Activated naive CD4-positive, alpha-beta T cell treated with anti-CD3 and anti-CD28 coated beads for 36 hours (primary cell): ENCODE measurements around the gene PNRC1. TPM values are rescaled to one million over a fixed set of nuclear protein-coding genes. Genes with fewer than 3 reads are reported as not detected.

Source experiments
- CTCF ChIA-PET: fragments of 350-600 bp; sonication (Branson Sonifier 250); formaldehyde crosslinking; loops from one replicate; lab custom pipeline; 2021; ENCODE audit warnings: antibody characterized with exemption; lab: Charles Lee
- DNase-seq: peaks from one replicate; pipeline ENCODE4 v3.0.0-alpha.2; 2020
- H3K27ac Mint-ChIP-seq: one replicate; pipeline ENCODE4 v1.8.0; 2021; ENCODE audit warnings: mild to moderate bottlenecking, mixed read lengths
- H3K27me3 Mint-ChIP-seq: one replicate; pipeline ENCODE4 v1.8.0; 2021; ENCODE audit warnings: low read depth, mixed read lengths
- H3K36me3 Mint-ChIP-seq: one replicate; pipeline ENCODE4 v1.8.0; 2021; ENCODE audit warnings: low read depth, mixed read lengths
- H3K4me1 Mint-ChIP-seq: one replicate; pipeline ENCODE4 v1.8.0; 2021; ENCODE audit warnings: low read depth, mixed read lengths
- H3K4me3 Mint-ChIP-seq: one replicate; pipeline ENCODE4 v1.8.0; 2021; ENCODE audit warnings: mild to moderate bottlenecking, moderate library complexity, mixed read lengths
- H3K9me3 Mint-ChIP-seq: one replicate; pipeline ENCODE4 v1.8.0; 2021; ENCODE audit warnings: mixed read lengths
- intact Hi-C: fragments of 100-400 bp; cut with micrococcal nuclease; formaldehyde crosslinking; loops from one replicate; pipeline ENCODE4 v1.15.1; 2023
- total RNA-seq, 2 experiments: library from RNA; stranded (reverse); gene quantifications; one replicate each; pipeline ENCODE4 v1.2.3, GENCODE V29; 2021

PNRC1 gene
- total RNA-seq, 2 experiments from 2014 or later, result 110 to 111 TPM

GRCh38 chr6:89082486-89082891, 1.9 kb downstream of the PNRC1 start:
- Mint-ChIP-seq H3K9me3 (no peaks in the 10 kb centered on the region), H3K27me3 (no peaks in the 10 kb centered on the region), H3K4me3 (peak overlapping the region; percentile 85), H3K36me3 (peaks cover 37% of the 10 kb centered on the region), H3K27ac (peak overlapping the region; percentile 92), H3K4me1 (peaks cover 37% of the 10 kb centered on the region)
- intact Hi-C loops, result loop anchor here (10.0 kb wide), 4 partner anchors 1202 to 1758 kb away; partner anchors contain the start of genes GJB7 and SMIM8
- CTCF ChIA-PET, result interaction anchor here (0.8 kb wide), 2 partner anchors 61 to 100 kb away, joined by 3 to 4 read pairs; no protein-coding TSS in a partner anchor
- DNase-seq, result peak; percentile 29

GRCh38 chr6:89084542-89084941, 4.0 kb downstream of the PNRC1 start:
- Mint-ChIP-seq H3K27ac (peak overlapping the region; percentile 11), H3K9me3 (no peaks in the 10 kb centered on the region), H3K36me3 (peaks cover 37% of the 10 kb centered on the region), H3K4me3 (peak overlapping the region; percentile 4), H3K27me3 (no peaks in the 10 kb centered on the region), H3K4me1 (peaks cover 33% of the 10 kb centered on the region)
- no peak for DNase-seq
- intact Hi-C loops, result loop anchor here (10.0 kb wide), 4 partner anchors 1200 to 1760 kb away; partner anchors contain the start of genes GJB7 and SMIM8
- CTCF ChIA-PET, result interaction anchor here (1.0 to 1.5 kb wide), 3 partner anchors 8 to 101 kb away, joined by 3 to 7 read pairs (median 3); no protein-coding TSS in a partner anchor

- CTCF ChIA-PET, result interaction anchor here (1.0 to 1.5 kb wide), 4 partner anchors 8 to 102 kb away, joined by 3 to 7 read pairs (median 4); partner anchors contain the start of gene PM20D2
- intact Hi-C loops, result loop anchor here (10.0 kb wide), 4 partner anchors 1200 to 1760 kb away; partner anchors contain the start of genes GJB7 and SMIM8
- Mint-ChIP-seq H3K27me3 (no peaks in the 10 kb centered on the region), H3K27ac (peak overlapping the region; percentile 11), H3K9me3 (no peaks in the 10 kb centered on the region), H3K4me1 (peaks cover 33% of the 10 kb centered on the region), H3K36me3 (peaks cover 37% of the 10 kb centered on the region), H3K4me3 (peak overlapping the region; percentile 4)
- DNase-seq, result no peak
Observed at GRCh38 chr6:89084954-89085353, 4.4 kb downstream of the PNRC1 start.

GRCh38 chr6:89085409-89086205, 5.1 kb downstream of the PNRC1 start:
- DNase-seq, result no peak
- no peak overlapping the region for H3K4me3 Mint-ChIP-seq
- H3K36me3 Mint-ChIP-seq, result peaks cover 37% of the 10 kb centered on the region
- H3K27me3 Mint-ChIP-seq, result no peaks in the 10 kb centered on the region
- H3K27ac Mint-ChIP-seq, result peak overlapping the region; percentile 4
- CTCF ChIA-PET, result interaction anchor here (1.0 to 1.5 kb wide), 5 partner anchors 7 to 102 kb away, joined by 3 to 7 read pairs (median 3); partner anchors contain the start of gene PM20D2
- intact Hi-C loops, result loop anchor here (10.0 kb wide), 4 partner anchors 1199 to 1761 kb away; partner anchors contain the start of genes GJB7 and SMIM8
- no peaks in the 10 kb centered on the region for H3K9me3 Mint-ChIP-seq
- H3K4me1 Mint-ChIP-seq, result peaks cover 33% of the 10 kb centered on the region

- Mint-ChIP-seq H3K36me3 (peaks cover 27% of the 10 kb centered on the region), H3K4me1 (peaks cover 35% of the 10 kb centered on the region), H3K27ac (no peak overlapping the region), H3K4me3 (no peak overlapping the region), H3K9me3 (no peaks in the 10 kb centered on the region), H3K27me3 (no peaks in the 10 kb centered on the region)
- DNase-seq, result no peak
- CTCF ChIA-PET, result no interaction called here
- intact Hi-C loops, result loop anchor here (10.0 kb wide), 4 partner anchors 1197 to 1763 kb away; partner anchors contain the start of genes GJB7 and SMIM8
Observed at GRCh38 chr6:89087881-89088280, 7.3 kb downstream of the PNRC1 start.

GRCh38 chr6:89098461-89098860, 17.9 kb downstream of the PNRC1 start:
- Mint-ChIP-seq H3K9me3 (no peaks in the 10 kb centered on the region), H3K36me3 (no peaks in the 10 kb centered on the region), H3K4me3 (no peak overlapping the region)

GRCh38 chr6:89100114-89100513, 19.6 kb downstream of the PNRC1 start:
- H3K4me3 Mint-ChIP-seq, result no peak overlapping the region
- no peaks in the 10 kb centered on the region for H3K9me3 Mint-ChIP-seq
- DNase-seq, result no peak
- CTCF ChIA-PET, result no interaction called here
- H3K27me3 Mint-ChIP-seq, result no peaks in the 10 kb centered on the region
- H3K4me1 Mint-ChIP-seq, result peaks cover 4% of the 10 kb centered on the region
- intact Hi-C loops, result no loop called here
- H3K36me3 Mint-ChIP-seq, result no peaks in the 10 kb centered on the region
- H3K27ac Mint-ChIP-seq, result no peak overlapping the region

More at GRCh38 chr6:89098461-89098860, 17.9 kb downstream of the PNRC1 start:
- Mint-ChIP-seq H3K4me1 (peaks cover 4% of the 10 kb centered on the region), H3K27ac (no peak overlapping the region), H3K27me3 (no peaks in the 10 kb centered on the region)
- CTCF ChIA-PET, result no interaction called here
- intact Hi-C loops, result loop anchor here (1.0 kb wide), 2 partner anchors 19 to 47 kb away; no protein-coding TSS in a partner anchor
- no peak for DNase-seq

GRCh38 chr6:89110284-89110683, 29.7 kb downstream of the PNRC1 start:
- Mint-ChIP-seq H3K9me3 (no peaks in the 10 kb centered on the region), H3K36me3 (no peaks in the 10 kb centered on the region)
- intact Hi-C loops, result no loop called here

GRCh38 chr6:89111933-89112332, 31.4 kb downstream of the PNRC1 start:
- Mint-ChIP-seq H3K4me1 (peaks cover 2% of the 10 kb centered on the region), H3K36me3 (no peaks in the 10 kb centered on the region), H3K4me3 (no peak overlapping the region), H3K9me3 (no peaks in the 10 kb centered on the region), H3K27ac (no peak overlapping the region), H3K27me3 (peaks cover 2% of the 10 kb centered on the region)
- CTCF ChIA-PET, result interaction anchor here (0.8 kb wide), 1 partner anchor 128 kb away, joined by 3 read pairs; no protein-coding TSS in a partner anchor
- intact Hi-C loops, result no loop called here
- no peak for DNase-seq

More at GRCh38 chr6:89110284-89110683, 29.7 kb downstream of the PNRC1 start:
- CTCF ChIA-PET, result no interaction called here
- no peak for DNase-seq
- H3K27me3 Mint-ChIP-seq, result no peaks in the 10 kb centered on the region
- H3K4me3 Mint-ChIP-seq, result no peak overlapping the region
- H3K27ac Mint-ChIP-seq, result no peak overlapping the region
- no peaks in the 10 kb centered on the region for H3K4me1 Mint-ChIP-seq

GRCh38 chr6:89116702-89117101, 36.2 kb downstream of the PNRC1 start:
- Mint-ChIP-seq H3K4me1 (peaks cover 5% of the 10 kb centered on the region), H3K36me3 (no peaks in the 10 kb centered on the region), H3K27ac (no peak overlapping the region), H3K4me3 (peak overlapping the region; percentile 78), H3K9me3 (no peaks in the 10 kb centered on the region), H3K27me3 (peaks cover 5% of the 10 kb centered on the region)
- intact Hi-C loops, result loop anchor here (1.0 to 2.0 kb wide), 2 partner anchors 28 to 36 kb away; partner anchors contain the start of gene PNRC1
- CTCF ChIA-PET, result interaction anchor here (1.2 to 1.8 kb wide), 3 partner anchors 31 to 134 kb away, joined by 4 to 13 read pairs (median 7); no protein-coding TSS in a partner anchor
- no peak for DNase-seq

- Mint-ChIP-seq H3K27ac (no peak within 1 kb of the TSS), H3K4me3 (peak within 1 kb of the TSS; percentile 78), H3K4me1 (peaks cover 5% of the 10 kb centered on the region), H3K9me3 (no peaks in the 10 kb centered on the region), H3K36me3 (no peaks in the 10 kb centered on the region), H3K27me3 (peaks cover 5% of the 10 kb centered on the region)
- intact Hi-C loops, result loop anchor here (1.0 to 2.0 kb wide), 2 partner anchors 27 to 37 kb away; partner anchors contain the start of gene PNRC1
- peak; percentile 37 for DNase-seq
- CTCF ChIA-PET, result interaction anchor here (0.5 to 1.8 kb wide), 6 partner anchors 9 to 135 kb away, joined by 3 to 13 read pairs (median 4); partner anchors contain the start of gene PNRC1
Observed at GRCh38 chr6:89117211-89118108, 36.9 kb downstream of the PNRC1 start, which contains the start of gene SRSF12. SRSF12 (minus strand) TSS chr6:89118071; CDS start chr6:89117887, 184 bp downstream.
